D721Med (cell line): ENCODE measurements around the gene SULT1E1.

Source experiments
- DNase-seq: peaks from one replicate; pipeline ENCODE4 v3.0.0; 2011; ENCODE audit warnings: low spot score; ENCODE audit not compliant: insufficient read length
- FAIRE-seq: peaks from 2 replicates; lab custom pipeline; 2011; peaks lifted over from hg19 to GRCh38; lab: Jason Lieb, UNC
- TF ChIP-seq, protein P1 (sequence below): IDR thresholded peaks from 2 replicates; pipeline ENCODE4 v1.5.1; 2012; ENCODE audit warnings: mild to moderate bottlenecking, control low read depth; ENCODE audit not compliant: insufficient read depth; ENCODE audit errors: missing control alignments

Gene SULT1E1

GRCh38 chr4:69818060-69818639 is 41.8 kb downstream of the SULT1E1 start:
- DNase-seq = no peak
- FAIRE-seq = no peak
- TF ChIP-seq, protein P1, sequence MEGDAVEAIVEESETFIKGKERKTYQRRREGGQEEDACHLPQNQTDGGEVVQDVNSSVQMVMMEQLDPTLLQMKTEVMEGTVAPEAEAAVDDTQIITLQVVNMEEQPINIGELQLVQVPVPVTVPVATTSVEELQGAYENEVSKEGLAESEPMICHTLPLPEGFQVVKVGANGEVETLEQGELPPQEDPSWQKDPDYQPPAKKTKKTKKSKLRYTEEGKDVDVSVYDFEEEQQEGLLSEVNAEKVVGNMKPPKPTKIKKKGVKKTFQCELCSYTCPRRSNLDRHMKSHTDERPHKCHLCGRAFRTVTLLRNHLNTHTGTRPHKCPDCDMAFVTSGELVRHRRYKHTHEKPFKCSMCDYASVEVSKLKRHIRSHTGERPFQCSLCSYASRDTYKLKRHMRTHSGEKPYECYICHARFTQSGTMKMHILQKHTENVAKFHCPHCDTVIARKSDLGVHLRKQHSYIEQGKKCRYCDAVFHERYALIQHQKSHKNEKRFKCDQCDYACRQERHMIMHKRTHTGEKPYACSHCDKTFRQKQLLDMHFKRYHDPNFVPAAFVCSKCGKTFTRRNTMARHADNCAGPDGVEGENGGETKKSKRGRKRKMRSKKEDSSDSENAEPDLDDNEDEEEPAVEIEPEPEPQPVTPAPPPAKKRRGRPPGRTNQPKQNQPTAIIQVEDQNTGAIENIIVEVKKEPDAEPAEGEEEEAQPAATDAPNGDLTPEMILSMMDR = no peak

GRCh38 chr4:69816236-69816635 is 43.7 kb downstream of the SULT1E1 start:
- DNase-seq = no peak
- TF ChIP-seq, protein P1 = no peak
- no peak for FAIRE-seq

DNA sequence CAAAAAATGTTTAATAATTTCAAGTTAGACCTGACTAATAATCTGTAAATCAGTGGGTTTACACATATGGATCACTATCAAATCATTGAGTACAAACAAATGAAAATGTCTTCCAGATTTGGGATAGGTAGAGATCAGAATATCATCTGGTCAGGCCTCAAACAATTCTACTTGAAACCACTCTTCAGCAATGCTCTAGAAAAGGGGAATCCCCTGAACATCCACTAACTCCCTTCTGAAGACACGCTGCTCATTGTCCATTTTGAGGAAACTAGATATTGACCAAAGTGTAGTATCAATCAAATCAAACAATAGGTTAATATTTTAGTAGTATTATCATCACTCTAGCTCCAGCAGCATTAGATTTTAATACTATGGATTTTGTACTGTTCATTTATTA is 46.3 kb downstream of the SULT1E1 start:
- FAIRE-seq (no peak), DNase-seq (no peak)
- TF ChIP-seq, protein P1 = no peak

DNA sequence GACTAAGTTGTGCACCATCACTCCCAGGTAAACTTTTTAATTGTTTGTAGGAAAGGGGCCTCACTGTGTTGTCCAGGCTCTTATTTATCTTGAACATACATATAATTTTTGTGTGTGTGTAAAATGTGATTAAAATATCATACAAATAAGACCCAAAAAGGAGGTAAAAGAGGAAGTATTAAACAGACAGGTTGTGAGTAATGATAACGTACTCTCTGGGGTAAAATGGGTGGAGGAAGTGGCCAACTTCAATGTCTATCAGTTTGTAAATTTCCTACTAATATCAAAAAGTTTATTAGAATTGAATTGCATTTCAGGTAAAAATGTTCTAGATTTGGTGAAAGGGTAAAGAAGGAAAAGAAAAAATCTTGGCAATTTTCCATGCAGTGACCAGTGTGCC is 48.8 kb downstream of the SULT1E1 start:
- TF ChIP-seq, protein P1 = no peak
- no peak for DNase-seq
- FAIRE-seq = no peak

DNA sequence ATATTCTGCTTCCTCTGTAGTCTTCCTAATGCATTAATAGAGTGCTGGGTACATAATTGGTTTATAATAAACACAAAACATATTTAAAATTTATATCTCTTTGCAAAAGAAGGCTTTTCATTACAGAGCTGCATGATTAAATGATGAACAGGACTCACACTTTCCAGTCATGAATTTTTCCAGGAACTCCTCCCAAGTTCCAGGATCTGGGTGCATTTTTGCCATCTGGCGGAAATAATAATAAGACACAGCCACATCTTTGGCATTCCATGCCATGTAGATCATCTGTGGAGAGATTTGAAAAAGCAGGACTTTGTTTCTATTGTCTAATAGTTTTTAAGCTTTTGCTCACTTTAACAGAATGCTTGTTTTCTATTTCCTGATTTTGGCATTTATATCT is 59.3 kb downstream of the SULT1E1 start:
- TF ChIP-seq, protein P1 = no peak
- DNase-seq = no peak
- FAIRE-seq = no peak

DNA sequence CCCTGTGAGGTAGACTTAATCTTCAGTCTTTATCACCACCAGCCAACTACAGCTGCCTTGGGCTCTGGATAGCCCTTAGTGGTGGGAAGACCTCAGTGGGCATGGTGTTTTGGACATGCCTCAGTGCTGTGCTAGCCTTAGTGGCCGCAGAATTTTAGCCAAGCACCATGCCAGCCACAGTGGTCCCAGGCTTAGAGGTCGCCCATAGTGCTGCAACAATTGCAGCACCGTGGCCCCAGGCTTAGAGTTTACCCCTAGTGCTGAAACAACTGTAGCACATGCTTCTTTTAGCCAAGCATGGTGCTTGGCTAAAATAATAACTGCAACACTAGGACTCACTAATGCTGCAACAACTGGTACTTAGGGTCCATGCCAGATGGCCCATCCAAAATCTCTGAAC is 60.6 kb downstream of the SULT1E1 start:
- TF ChIP-seq, protein P1 = no peak
- no peak for DNase-seq
- FAIRE-seq = no peak

- TF ChIP-seq, protein P1 = no peak
- FAIRE-seq = no peak
Measured at GRCh38 chr4:69793732-69794131, 66.2 kb downstream of the SULT1E1 start.

More at GRCh38 chr4:69793732-69794131, 66.2 kb downstream of the SULT1E1 start:
- DNase-seq = no peak
